ENCODE results near the gene SRRD.
A peak's percentile ranks its signal among the peaks of the same experiment; 100 is the strongest.

Gene SRRD

DNA sequence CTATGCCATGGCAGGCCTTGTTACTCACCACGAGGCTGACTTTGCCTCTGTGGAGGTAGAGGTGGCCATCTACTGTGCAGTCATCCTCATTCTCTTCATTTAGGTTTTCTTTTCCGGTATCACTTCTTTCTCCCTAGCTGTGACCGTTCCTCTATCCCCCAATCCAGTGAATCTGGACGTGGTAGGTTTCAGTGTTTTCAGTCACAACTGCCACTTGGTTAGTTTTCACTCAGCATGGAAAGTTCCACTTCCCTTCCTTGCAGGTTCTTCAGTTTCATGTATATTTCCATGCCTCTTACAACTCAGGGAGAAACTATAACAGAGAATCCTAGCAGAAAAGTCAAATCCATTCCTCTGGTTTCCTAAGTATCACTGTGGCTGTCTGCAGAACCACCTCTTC lies 2.0 kb upstream of the SRRD start:
- DNase-seq (ENCODE audit: extremely low read depth in 1 of 2, low read depth in 1 of 2) = no peak

DNA sequence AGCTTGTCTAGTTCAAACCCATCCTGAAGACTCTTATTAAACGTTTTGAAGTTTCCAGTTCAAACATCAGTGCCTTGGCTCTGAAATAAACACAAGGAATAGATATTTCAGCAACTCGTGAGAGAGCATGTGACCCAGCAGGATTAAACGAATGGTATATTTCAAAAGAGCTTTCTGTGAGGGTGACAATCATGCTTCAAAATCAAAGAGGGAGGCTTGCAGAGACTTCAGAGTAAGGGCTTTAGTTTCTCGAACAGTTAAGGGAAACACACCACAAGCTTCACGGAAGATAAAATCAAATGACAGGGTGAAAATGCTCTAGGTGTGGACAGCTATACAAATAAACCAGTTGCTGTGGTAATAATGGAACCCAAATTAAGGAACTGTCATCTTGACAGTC lies 1.5 kb upstream of the SRRD start:
- DNase-seq (ENCODE audit: extremely low read depth in 1 of 2, low read depth in 1 of 2) = no peak

DNA sequence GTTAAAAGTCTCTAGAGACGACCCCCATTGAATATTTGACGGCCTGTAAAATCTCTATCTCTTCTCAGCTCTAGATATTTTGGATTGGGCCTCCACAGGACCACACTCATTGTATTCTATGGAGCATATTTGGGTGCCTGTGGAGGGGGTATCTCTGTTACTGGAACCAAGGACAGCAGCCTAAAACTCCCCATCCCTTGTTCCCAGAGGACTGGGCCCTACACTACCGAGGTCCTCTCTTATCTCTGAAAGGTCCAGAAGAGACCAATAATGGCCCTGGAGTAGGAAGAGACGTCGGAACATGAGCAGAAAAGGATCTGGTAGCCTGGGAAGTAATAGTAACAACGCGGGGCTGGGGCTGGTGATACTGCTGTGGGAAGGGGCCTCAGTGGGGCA lies 636 bp upstream of the SRRD start:
- DNase-seq (ENCODE audit: extremely low read depth in 1 of 2, low read depth in 1 of 2) = no peak

GRCh38 chr22:26484360-26484706 lies 656 bp downstream of the SRRD start:
- no peak for DNase-seq (ENCODE audit: extremely low read depth in 1 of 2, low read depth in 1 of 2)

DNA sequence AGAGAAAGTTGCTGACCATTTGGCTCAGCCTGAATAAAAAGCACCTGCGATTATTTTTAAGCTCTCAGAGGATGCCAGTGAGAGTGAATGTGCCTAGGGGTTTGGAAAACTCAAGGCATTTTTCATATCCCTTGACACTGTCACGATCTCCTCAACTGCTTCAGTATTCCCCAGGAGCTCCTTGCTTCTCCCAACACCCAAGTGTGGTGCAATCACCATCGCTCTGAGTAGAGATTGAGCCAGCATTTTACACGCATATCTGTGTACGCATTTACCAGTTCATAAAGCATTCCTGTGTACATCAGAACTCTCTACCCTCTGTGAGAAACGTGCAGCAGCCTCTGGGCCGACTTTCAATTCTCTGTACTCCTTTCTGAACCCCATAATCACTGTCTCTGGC lies 1.3 kb downstream of the SRRD start:
- DNase-seq (ENCODE audit: extremely low read depth in 1 of 2, low read depth in 1 of 2) = no peak

GRCh38 chr22:26485806-26486390 lies 2.2 kb downstream of the SRRD start:
- no peak for DNase-seq (ENCODE audit: extremely low read depth in 1 of 2, low read depth in 1 of 2)

DNA sequence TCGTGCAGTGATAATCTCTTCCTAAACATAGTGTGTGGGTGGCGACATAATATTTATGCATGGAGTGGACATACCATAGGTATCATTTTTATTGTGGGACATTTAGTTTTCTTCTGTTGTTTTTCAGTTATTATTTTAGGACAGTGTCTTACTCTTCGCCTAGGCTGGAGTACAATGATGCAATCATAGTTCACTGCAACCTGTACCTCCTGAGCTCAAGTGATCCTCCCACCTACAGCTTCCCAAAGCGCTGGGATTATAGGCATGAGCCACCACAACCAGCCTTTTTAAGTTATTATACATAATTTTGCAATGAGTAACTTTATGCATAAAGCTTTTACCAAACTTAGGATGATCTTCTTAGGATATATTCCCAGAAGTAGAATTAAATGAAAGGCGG lies 2.7 kb downstream of the SRRD start:
- no peak for DNase-seq (ENCODE audit: extremely low read depth in 1 of 2, low read depth in 1 of 2)

DNA sequence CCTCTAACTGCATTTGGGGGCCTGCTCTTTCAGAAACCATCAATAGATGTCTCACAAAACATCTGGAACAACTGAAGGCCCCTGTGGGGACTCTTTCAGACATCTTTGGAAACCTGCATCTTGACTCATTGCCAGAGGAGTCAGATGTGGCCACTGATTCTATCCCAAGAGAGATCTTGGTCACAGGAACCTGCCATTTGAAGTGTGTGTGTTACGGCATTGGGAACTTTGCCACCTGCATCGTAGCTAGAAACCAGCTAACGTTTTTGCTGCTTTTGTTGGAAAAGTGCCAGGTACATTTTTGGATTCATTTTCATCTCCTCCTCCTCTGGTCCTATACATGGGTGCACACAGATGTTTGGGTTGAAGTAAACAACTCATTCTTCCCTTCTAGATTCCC lies 4.3 kb downstream of the SRRD start:
- DNase-seq (ENCODE audit: extremely low read depth in 1 of 2, low read depth in 1 of 2) = no peak

DNA sequence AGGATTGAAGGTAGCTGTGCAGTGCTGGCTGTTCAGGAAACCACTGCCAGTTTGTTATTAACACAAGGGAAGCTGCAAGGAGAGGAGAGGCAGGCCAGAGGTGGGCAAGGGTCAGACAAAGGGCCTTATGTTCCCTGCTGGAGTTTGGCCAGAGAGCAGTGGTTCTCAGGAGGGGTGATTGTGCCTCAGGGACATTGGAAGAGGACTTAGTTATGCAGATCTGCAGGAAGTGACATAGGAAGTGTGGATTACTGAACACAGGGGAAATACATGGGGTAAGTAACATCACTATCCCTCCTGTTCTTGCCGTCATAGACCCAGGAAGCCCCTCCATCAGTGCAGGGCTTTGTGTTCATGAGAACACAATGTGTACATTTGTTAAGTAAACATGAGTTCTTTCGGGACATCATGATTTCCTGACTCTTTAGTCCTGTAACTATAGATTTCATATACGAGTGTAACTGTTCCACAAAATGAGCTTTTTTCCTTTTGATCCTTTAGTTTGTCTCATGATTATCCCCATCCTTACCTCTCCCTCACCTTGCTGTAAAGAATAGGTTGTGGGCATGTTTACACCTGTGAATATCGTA lies 5.9 kb downstream of the SRRD start:
- no peak for DNase-seq (ENCODE audit: extremely low read depth in 1 of 2, low read depth in 1 of 2)

GRCh38 chr22:26492220-26492619 lies 8.5 kb downstream of the SRRD start:
- no peak for DNase-seq (ENCODE audit: extremely low read depth in 1 of 2, low read depth in 1 of 2)

DNA sequence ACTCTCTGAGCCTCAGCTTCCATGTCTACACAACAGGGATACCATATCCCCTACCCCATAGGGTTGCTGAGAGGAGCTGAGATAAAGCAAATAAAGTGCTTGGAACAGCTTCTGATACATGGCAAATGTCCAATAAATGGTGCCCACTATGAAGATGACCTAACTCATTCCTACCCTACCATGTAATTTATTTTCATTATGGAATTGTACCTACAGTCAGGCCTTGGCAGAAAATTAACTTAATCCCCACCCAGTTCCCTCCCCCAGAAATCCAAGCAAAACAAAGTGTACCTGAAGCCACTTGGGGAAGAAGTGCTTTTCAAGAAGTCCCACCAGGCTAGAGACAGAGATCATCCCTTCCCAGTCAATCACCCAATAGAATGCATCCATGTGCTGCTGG lies 10.8 kb downstream of the SRRD start:
- DNase-seq (ENCODE audit: extremely low read depth in 1 of 2, low read depth in 1 of 2) = no peak

GRCh38 chr22:26496456-26496855 lies 12.8 kb downstream of the SRRD start:
- DNase-seq (ENCODE audit: extremely low read depth in 1 of 2, low read depth in 1 of 2) = no peak

DNA sequence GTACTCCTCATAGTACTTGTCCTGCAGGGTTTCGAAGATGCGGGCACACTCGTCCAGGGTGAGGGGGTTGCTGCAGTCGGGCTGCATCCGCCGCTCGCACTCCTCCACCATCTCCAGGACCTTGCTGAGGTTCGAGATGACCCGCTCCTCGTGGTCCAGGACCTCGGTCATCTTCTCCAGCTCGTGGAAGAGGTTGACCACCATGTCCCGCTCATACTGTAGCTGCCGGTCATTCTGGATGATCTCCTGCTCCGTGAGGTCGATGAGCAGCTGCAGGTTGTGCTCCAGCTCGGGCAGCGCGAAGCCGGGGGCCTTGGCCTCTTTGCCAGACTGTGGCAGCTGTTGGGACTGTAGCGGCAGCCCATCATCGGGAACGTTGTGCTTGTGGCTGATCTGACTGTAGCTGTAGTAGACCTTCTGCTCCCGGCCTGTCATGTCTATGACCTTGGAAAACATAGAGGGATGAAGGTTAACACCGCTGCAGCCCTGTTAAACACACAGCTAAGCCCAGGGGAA lies 15.6 kb downstream of the SRRD start:
- DNase-seq (ENCODE audit: extremely low read depth in 1 of 2, low read depth in 1 of 2) = no peak

DNA sequence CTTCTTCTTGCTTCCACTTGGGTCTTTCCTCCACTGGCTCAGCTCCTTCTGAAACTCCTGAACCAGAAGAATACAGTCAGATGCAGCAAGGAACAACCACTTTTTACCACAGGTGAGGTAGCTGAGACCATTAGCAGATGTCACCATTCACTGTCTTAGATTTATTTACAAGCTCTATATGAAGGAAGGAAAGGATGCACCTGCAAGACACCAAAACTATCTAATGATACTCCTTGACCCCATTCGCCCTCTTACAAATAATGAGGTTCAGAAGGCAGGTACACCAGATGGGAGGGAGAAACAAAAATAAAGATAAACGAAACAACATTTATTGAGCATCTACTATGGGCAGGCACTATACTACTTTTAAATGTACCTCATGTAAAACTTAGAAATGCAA lies 18.3 kb downstream of the SRRD start:
- DNase-seq (ENCODE audit: extremely low read depth in 1 of 2, low read depth in 1 of 2) = no peak

GRCh38 chr22:26502688-26503561 lies 19.2 kb downstream of the SRRD start:
- DNase-seq (ENCODE audit: extremely low read depth in 1 of 2, low read depth in 1 of 2) = peak; percentile 22 to 34

- DNase-seq (ENCODE audit: extremely low read depth in 1 of 2, low read depth in 1 of 2) = no peak
Observed at GRCh38 chr22:26503758-26504157, 20.1 kb downstream of the SRRD start.

- no peak for DNase-seq (ENCODE audit: extremely low read depth in 1 of 2, low read depth in 1 of 2)
Observed at GRCh38 chr22:26508148-26508547, 24.5 kb downstream of the SRRD start.

DNA sequence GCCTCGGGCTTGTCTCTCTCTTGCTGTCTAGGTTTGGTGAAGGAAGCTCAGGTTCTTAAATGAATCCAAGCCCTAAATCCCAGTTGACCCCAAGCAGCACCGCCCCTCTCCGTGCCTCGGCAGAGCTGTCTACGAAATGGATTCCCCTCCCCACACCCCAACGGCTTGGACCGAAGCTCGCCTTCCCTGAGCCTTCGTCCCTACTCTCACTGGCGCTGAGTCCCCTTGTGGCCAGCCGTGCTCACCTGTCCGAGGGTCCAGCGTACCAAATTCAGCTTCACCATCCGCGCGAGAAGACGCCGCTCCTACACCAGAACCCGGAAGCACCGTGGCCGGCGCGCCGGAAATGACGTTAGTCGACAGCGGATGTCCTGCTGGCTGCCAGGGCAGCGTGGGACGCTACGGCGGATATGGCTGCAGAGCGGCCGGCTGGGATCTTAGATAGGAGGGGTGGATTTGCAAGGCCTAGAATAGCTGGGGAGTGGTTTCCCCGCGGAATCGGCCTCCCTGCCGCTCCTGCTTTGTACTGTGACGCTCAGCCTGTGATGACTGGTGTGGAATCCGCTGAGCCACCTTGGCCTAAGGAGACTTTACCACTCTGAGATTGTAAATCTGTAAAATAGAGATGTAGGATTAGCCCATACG lies 28.6 kb downstream of the SRRD start, which contains the start of gene TFIP11:
TFIP11 (minus strand) TSS at position 325 of the 645 bp plus-strand sequence. CDS start 2,201 bp downstream, outside the sequence.
- DNase-seq (ENCODE audit: extremely low read depth in 1 of 2, low read depth in 1 of 2) = peak; percentile 56 to 87

DNA sequence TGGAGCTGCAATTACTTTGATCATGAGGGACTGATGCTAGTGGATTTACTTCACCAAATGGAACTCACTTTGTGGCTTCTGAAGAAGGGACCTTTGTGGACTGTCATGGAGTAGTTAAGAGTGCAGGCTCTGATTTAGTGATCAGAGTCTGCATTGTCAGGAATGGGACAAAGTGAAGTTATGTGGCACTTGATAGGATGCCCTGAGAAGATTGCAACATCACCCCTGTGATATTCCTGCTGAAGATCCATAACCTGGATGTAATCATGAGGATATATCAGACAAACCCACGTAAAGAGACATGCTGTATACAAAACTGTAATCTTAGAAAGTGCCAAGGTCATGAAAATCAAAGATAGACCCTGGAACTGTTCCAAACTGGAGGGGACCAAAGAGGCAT lies 30.2 kb downstream of the SRRD start:
- DNase-seq (ENCODE audit: extremely low read depth in 1 of 2, low read depth in 1 of 2) = no peak

- no peak for DNase-seq (ENCODE audit: extremely low read depth in 1 of 2, low read depth in 1 of 2)
Observed at GRCh38 chr22:26514419-26515161, 30.9 kb downstream of the SRRD start.

- DNase-seq (ENCODE audit: extremely low read depth in 1 of 2, low read depth in 1 of 2) = no peak
Observed at GRCh38 chr22:26515931-26516330, 32.3 kb downstream of the SRRD start.

All from activated CD8-positive, alpha-beta memory T cell treated with anti-CD3 and anti-CD28 coated beads for 1 hour (primary cell).